RWPE2 (cell line): ENCODE measurements around the gene CARD19.

ENCODE experiments used
- ATAC-seq: fragments of 200-7000 bp; cut with Tn5 transposase; 3 replicates; pipeline ENCODE4 v1.9.1; 2021; ENCODE audit warnings: low read depth
- DNase-seq: peaks from one replicate; pipeline ENCODE4 v3.0.0-alpha.2; 2020; ENCODE audit warnings: low spot score
- H3K27ac ChIP-seq: fragments of 450-650 bp; 2 replicates; pipeline ENCODE4 v1.5.1; 2017; ENCODE audit warnings: mild to moderate bottlenecking; ENCODE audit not compliant: poor library complexity, severe bottlenecking
- H3K27me3 ChIP-seq: fragments of 250-450 bp; sonication (Bioruptor Pico); 2 replicates; pipeline ENCODE4 v1.5.1; 2021; ENCODE audit warnings: mild to moderate bottlenecking, moderate library complexity; ENCODE audit not compliant: insufficient read depth, poor library complexity, severe bottlenecking
- H3K36me3 ChIP-seq: fragments of 250-450 bp; sonication (Bioruptor Pico); 2 replicates; pipeline ENCODE4 v1.5.1; 2020; ENCODE audit warnings: low read depth, mild to moderate bottlenecking, moderate library complexity
- H3K4me1 ChIP-seq: fragments of 250-450 bp; sonication (Bioruptor Pico); 2 replicates; pipeline ENCODE4 v1.5.1; 2021; ENCODE audit warnings: mild to moderate bottlenecking, moderate library complexity; ENCODE audit not compliant: insufficient read depth, poor library complexity, severe bottlenecking
- H3K4me3 ChIP-seq: fragments of 250-450 bp; sonication (Bioruptor Pico); 2 replicates; pipeline ENCODE4 v1.5.1; 2021; ENCODE audit warnings: mild to moderate bottlenecking, moderate library complexity; ENCODE audit not compliant: severe bottlenecking
- H3K9me3 ChIP-seq: fragments of 250-450 bp; sonication (Bioruptor Pico); 2 replicates; pipeline ENCODE4 v1.5.1; 2021; ENCODE audit warnings: mild to moderate bottlenecking, moderate library complexity; ENCODE audit not compliant: severe bottlenecking
- TF ChIP-seq, protein P1 (sequence below): fragments of 450-650 bp; IDR thresholded peaks from one replicate; pipeline ENCODE4 v1.5.1; 2017; ENCODE audit warnings: mild to moderate bottlenecking, moderate library complexity; ENCODE audit not compliant: poor library complexity, severe bottlenecking

CARD19 gene

DNA sequence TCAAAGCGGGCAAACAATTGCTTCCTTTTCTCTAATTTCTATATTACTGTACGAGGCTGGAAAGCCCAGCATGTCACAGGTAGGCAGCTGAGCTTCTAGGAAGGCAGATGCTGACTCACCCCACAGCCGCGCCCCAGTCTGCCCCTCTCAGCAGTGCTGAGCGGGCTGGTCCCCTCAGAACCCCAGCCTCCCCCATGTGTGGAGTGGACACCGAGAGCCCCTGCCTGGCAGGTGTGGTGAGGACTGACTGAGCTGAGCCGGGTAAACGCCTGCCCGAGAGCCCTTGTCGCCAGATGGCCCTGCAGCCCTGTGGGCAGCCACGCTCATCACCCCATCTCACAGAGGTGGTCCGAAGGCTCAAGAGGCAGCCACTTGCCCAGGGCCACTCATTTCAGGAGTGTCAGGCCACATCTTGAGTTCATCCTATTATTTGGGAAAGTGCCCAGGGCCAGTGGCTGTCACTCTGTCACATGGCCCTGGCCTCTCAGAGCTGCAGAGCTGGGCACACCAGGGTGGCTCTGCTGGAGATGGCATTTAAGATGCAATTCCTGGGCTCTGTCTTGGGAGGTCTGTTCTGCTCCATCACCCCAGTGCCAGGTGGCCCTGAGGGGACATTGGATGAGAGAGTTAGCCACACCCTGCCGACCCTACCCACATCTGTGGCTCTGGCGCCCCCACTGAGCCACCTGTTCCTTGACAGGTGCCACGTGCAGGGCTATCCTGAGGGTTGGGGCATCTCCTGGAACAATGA, 12.4 kb downstream of the CARD19 start:
- peak; percentile 48 for DNase-seq

DNA sequence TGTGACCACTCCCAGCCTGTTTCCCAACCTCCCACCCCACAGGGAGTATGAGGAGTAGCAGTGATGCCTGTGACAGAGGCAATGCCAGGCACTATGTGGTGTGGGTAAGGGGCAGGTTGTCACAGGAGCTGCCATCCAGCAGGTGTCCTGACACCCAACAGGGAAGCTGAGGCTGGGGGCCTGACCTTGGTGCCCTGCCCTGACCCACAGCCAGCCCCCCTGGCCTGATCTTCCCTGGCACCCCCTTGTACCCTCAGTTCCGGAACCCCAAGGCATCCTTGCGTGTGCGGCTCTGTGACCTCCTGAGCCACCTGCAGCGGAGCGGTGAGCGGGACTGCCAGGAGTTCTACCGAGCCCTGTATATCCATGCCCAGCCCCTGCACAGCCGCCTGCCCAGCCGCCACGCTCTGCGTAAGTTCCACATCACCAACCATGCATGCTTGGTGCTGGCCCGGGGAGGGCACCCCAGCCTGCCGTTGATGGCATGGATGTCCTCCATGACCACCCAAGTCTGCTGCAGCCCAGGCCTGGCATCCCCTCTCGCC, 14.4 kb downstream of the CARD19 start:
- peaks cover 10% of the 10 kb centered on the region for H3K4me1 ChIP-seq
- no peak overlapping the region for H3K4me3 ChIP-seq
- DNase-seq (peak; percentile 34), ATAC-seq (no peak)
- no peaks in the 10 kb centered on the region for H3K9me3 ChIP-seq
- H3K27me3 ChIP-seq = no peaks in the 10 kb centered on the region
- TF ChIP-seq, protein P1, sequence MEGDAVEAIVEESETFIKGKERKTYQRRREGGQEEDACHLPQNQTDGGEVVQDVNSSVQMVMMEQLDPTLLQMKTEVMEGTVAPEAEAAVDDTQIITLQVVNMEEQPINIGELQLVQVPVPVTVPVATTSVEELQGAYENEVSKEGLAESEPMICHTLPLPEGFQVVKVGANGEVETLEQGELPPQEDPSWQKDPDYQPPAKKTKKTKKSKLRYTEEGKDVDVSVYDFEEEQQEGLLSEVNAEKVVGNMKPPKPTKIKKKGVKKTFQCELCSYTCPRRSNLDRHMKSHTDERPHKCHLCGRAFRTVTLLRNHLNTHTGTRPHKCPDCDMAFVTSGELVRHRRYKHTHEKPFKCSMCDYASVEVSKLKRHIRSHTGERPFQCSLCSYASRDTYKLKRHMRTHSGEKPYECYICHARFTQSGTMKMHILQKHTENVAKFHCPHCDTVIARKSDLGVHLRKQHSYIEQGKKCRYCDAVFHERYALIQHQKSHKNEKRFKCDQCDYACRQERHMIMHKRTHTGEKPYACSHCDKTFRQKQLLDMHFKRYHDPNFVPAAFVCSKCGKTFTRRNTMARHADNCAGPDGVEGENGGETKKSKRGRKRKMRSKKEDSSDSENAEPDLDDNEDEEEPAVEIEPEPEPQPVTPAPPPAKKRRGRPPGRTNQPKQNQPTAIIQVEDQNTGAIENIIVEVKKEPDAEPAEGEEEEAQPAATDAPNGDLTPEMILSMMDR = no peak
- H3K36me3 ChIP-seq = peaks cover 28% of the 10 kb centered on the region
- no peak overlapping the region for H3K27ac ChIP-seq

More for the DNA sequence above, 12.4 kb downstream of the CARD19 start:
- H3K27ac ChIP-seq = no peak overlapping the region
- H3K4me3 ChIP-seq = no peak overlapping the region
- H3K27me3 ChIP-seq = no peaks in the 10 kb centered on the region
- peaks cover 10% of the 10 kb centered on the region for H3K4me1 ChIP-seq
- peaks cover 35% of the 10 kb centered on the region for H3K36me3 ChIP-seq
- ATAC-seq = no peak
- peaks cover 5% of the 10 kb centered on the region for H3K9me3 ChIP-seq
- TF ChIP-seq, protein P1 = no peak

DNA sequence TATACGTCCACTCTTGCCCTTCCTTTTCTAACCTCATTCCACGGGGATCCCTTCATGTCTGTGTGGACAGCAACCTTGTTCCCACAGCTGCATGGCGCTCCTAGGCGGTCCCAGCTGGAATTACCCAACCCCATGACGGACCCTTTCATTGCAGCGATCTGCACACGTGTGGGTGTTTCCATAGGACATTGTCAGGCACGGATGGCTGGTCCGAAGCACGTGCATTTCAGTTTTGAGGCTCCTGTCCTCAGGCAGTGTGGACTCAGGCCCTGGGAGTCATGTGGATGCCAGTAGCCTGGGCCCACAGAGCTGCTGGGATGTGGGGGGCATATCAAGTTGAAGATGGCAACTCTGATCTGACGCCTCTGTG, 15.0 kb downstream of the CARD19 start:
- H3K4me3 ChIP-seq = no peak overlapping the region
- peak overlapping the region; percentile 65 for H3K27ac ChIP-seq
- ATAC-seq (no peak), DNase-seq (no peak)
- H3K36me3 ChIP-seq = peaks cover 28% of the 10 kb centered on the region
- H3K4me1 ChIP-seq = peaks cover 10% of the 10 kb centered on the region
- TF ChIP-seq, protein P1 = no peak
- H3K9me3 ChIP-seq = no peaks in the 10 kb centered on the region
- H3K27me3 ChIP-seq = no peaks in the 10 kb centered on the region

GRCh38 chr9:93111371-93112115, 15.5 kb downstream of the CARD19 start:
- no peak overlapping the region for H3K4me3 ChIP-seq
- TF ChIP-seq, protein P1 = no peak
- peaks cover 13% of the 10 kb centered on the region for H3K4me1 ChIP-seq
- H3K9me3 ChIP-seq = no peaks in the 10 kb centered on the region
- DNase-seq (peak; percentile 92), ATAC-seq (peak; percentile 95)
- H3K27me3 ChIP-seq = no peaks in the 10 kb centered on the region
- H3K27ac ChIP-seq = peak overlapping the region; percentile 65
- peaks cover 28% of the 10 kb centered on the region for H3K36me3 ChIP-seq
